ENCODE results near the gene TOX4. TPM values are rescaled to one million over a fixed set of nuclear protein-coding genes. Genes with fewer than 3 reads are reported as not detected.

The TOX4 gene
- total and polyA plus RNA-seq, 9 of the 15 experiments (the other 6 are each of a cell fraction or from before 2014, with no cell fraction given) = 9.9 to 76.5 (median 41.0) TPM

- TF ChIP-seq BCOR (IDR thresholded peaks at IDR 0.05) (0 out of 2 replicates have a peak, but pooled peaks have one; percentile 10), OTX1 (CRISPR knock-in tag; IDR thresholded peaks at IDR 0.05) (no peak), ZBTB1 (CRISPR knock-in tag; IDR thresholded peaks at IDR 0.05; ENCODE audit: borderline replicate concordance, low read depth) (no peak), MTA2 (IDR thresholded peaks at IDR 0.05; ENCODE audit: low read depth) (no peak), U2AF2 (optimal IDR thresholded peaks at IDR 0.05; ENCODE audit: low read depth, low read length) (no peak), RBM15 (IDR thresholded peaks at IDR 0.05; ENCODE audit: insufficient read depth, low read length) (no peak), MAFK (IDR thresholded peaks at IDR 0.05; ENCODE audit: low read length) (no peak), RNF219 (CRISPR knock-in tag; IDR thresholded peaks at IDR 0.05) (no peak), TAL1 (IDR thresholded peaks at IDR 0.05) (no peak), ZNF717 (CRISPR knock-in tag; IDR thresholded peaks at IDR 0.05) (no peak), FOS (IDR thresholded peaks at IDR 0.05; ENCODE audit: extremely low read depth, insufficient read length) (no peak), LCOR (CRISPR knock-in tag; IDR thresholded peaks at IDR 0.05) (no peak), RFX7 (CRISPR knock-in tag; IDR thresholded peaks at IDR 0.05) (no peak), PCBP1 (IDR thresholded peaks at IDR 0.05; ENCODE audit: low read depth, low read length, poor library complexity, severe bottlenecking) (no peak), SIN3A (IDR thresholded peaks at IDR 0.05; ENCODE audit: borderline replicate concordance in 2 of 2, control insufficient read depth in 1 of 2, low read depth in 2 of 2, low read length in 2 of 2) (no peak), TRIM28 (IDR thresholded peaks at IDR 0.05) (no peak), CHCHD3 (CRISPR knock-in tag; IDR thresholded peaks at IDR 0.05) (no peak), RFX5 (IDR thresholded peaks at IDR 0.05; ENCODE audit: low read depth, low read length) (no peak), TAF7 (tag; IDR thresholded peaks at IDR 0.05) (no peak), CBX2 (IDR thresholded peaks at IDR 0.05; ENCODE audit: insufficient read depth, low read length, poor library complexity, severe bottlenecking) (no peak), PBX2 (CRISPR knock-in tag; IDR thresholded peaks at IDR 0.05; ENCODE audit: low read depth) (no peak), PBX2 (tag; conservative IDR thresholded peaks at IDR 0.05; ENCODE audit: low read depth) (no peak), ZNF263 (CRISPR knock-in tag; IDR thresholded peaks at IDR 0.05; ENCODE audit: borderline replicate concordance) (peak; percentile 86), ZNF444 (CRISPR knock-in tag; IDR thresholded peaks at IDR 0.05) (no peak)
- TF ChIP-seq, protein P1, sequence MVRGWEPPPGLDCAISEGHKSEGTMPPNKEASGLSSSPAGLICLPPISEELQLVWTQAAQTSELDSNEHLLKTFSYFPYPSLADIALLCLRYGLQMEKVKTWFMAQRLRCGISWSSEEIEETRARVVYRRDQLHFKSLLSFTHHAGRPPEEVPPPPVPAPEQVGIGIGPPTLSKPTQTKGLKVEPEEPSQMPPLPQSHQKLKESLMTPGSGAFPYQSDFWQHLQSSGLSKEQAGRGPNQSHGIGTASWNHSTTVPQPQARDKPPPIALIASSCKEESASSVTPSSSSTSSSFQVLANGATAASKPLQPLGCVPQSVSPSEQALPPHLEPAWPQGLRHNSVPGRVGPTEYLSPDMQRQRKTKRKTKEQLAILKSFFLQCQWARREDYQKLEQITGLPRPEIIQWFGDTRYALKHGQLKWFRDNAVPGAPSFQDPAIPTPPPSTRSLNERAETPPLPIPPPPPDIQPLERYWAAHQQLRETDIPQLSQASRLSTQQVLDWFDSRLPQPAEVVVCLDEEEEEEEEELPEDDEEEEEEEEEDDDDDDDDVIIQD (CRISPR knock-in tag; IDR thresholded peaks at IDR 0.05) = no peak
Measured at GRCh38 chr14:21525962-21526671, 49.1 kb downstream of the TOX4 start, which contains the start of gene SALL2 (continued).
